ENCODE measurements around the gene MAGI1. TPM values are rescaled to one million over a fixed set of nuclear protein-coding genes. Genes with fewer than 3 reads are reported as not detected.
A peak's percentile ranks its signal among the peaks of the same experiment; 100 is the strongest.

Gene MAGI1
- total RNA-seq, 1 experiment from 2014 or later = 0.88 TPM

- no peak for DNase-seq (ENCODE audit: low read depth)
- in situ Hi-C loops (cut with HindIII; ENCODE audit: low pct_unique_long_range_greater_than_20kb, low sequenced_read_pairs) = no loop called here
Observed at GRCh38 chr3:65412588-65412987, 626.1 kb downstream of the MAGI1 start.

- in situ Hi-C loops (cut with HindIII; ENCODE audit: low pct_unique_long_range_greater_than_20kb, low sequenced_read_pairs) = no loop called here
- DNase-seq (ENCODE audit: low read depth) = no peak
Observed at GRCh38 chr3:65411367-65411766, 627.4 kb downstream of the MAGI1 start.

- no peak for DNase-seq (ENCODE audit: low read depth)
- in situ Hi-C loops (cut with HindIII; ENCODE audit: low pct_unique_long_range_greater_than_20kb, low sequenced_read_pairs) = no loop called here
Observed at GRCh38 chr3:65409176-65409569, 629.5 kb downstream of the MAGI1 start.

GRCh38 chr3:65408531-65409175 lies 630.1 kb downstream of the MAGI1 start:
- in situ Hi-C loops (cut with HindIII; ENCODE audit: low pct_unique_long_range_greater_than_20kb, low sequenced_read_pairs) = no loop called here
- DNase-seq (ENCODE audit: low read depth) = no peak

GRCh38 chr3:65406470-65406869 lies 632.2 kb downstream of the MAGI1 start:
- in situ Hi-C loops (cut with HindIII; ENCODE audit: low pct_unique_long_range_greater_than_20kb, low sequenced_read_pairs) = no loop called here
- no peak for DNase-seq (ENCODE audit: low read depth)

GRCh38 chr3:65402597-65402996 lies 636.1 kb downstream of the MAGI1 start:
- peak; percentile 18 for DNase-seq (ENCODE audit: low read depth)
- in situ Hi-C loops (cut with HindIII; ENCODE audit: low pct_unique_long_range_greater_than_20kb, low sequenced_read_pairs) = no loop called here

- in situ Hi-C loops (cut with HindIII; ENCODE audit: low pct_unique_long_range_greater_than_20kb, low sequenced_read_pairs) = no loop called here
- DNase-seq (ENCODE audit: low read depth) = no peak
Observed at GRCh38 chr3:65401359-65402305, 637.1 kb downstream of the MAGI1 start.

GRCh38 chr3:65400899-65401298 lies 637.8 kb downstream of the MAGI1 start:
- in situ Hi-C loops (cut with HindIII; ENCODE audit: low pct_unique_long_range_greater_than_20kb, low sequenced_read_pairs) = no loop called here
- no peak for DNase-seq (ENCODE audit: low read depth)

GRCh38 chr3:65398953-65399352 lies 639.8 kb downstream of the MAGI1 start:
- in situ Hi-C loops (cut with HindIII; ENCODE audit: low pct_unique_long_range_greater_than_20kb, low sequenced_read_pairs) = no loop called here
- no peak for DNase-seq (ENCODE audit: low read depth)

- in situ Hi-C loops (cut with HindIII; ENCODE audit: low pct_unique_long_range_greater_than_20kb, low sequenced_read_pairs) = no loop called here
- DNase-seq (ENCODE audit: low read depth) = no peak
Observed at GRCh38 chr3:65396078-65396477, 642.6 kb downstream of the MAGI1 start.

GRCh38 chr3:65391068-65391467 lies 647.6 kb downstream of the MAGI1 start:
- no peak for DNase-seq (ENCODE audit: low read depth)
- in situ Hi-C loops (cut with HindIII; ENCODE audit: low pct_unique_long_range_greater_than_20kb, low sequenced_read_pairs) = no loop called here

- in situ Hi-C loops (cut with HindIII; ENCODE audit: low pct_unique_long_range_greater_than_20kb, low sequenced_read_pairs) = no loop called here
- no peak for DNase-seq (ENCODE audit: low read depth)
Observed at GRCh38 chr3:65385805-65386204, 652.9 kb downstream of the MAGI1 start.

GRCh38 chr3:65381496-65382010 lies 657.2 kb downstream of the MAGI1 start:
- in situ Hi-C loops (cut with HindIII; ENCODE audit: low pct_unique_long_range_greater_than_20kb, low sequenced_read_pairs) = no loop called here
- DNase-seq (ENCODE audit: low read depth) = no peak

- in situ Hi-C loops (cut with HindIII; ENCODE audit: low pct_unique_long_range_greater_than_20kb, low sequenced_read_pairs) = no loop called here
- DNase-seq (ENCODE audit: low read depth) = no peak
Observed at GRCh38 chr3:65379223-65379622, 659.5 kb downstream of the MAGI1 start.

- in situ Hi-C loops (cut with HindIII; ENCODE audit: low pct_unique_long_range_greater_than_20kb, low sequenced_read_pairs) = no loop called here
- peak; percentile 1 for DNase-seq (ENCODE audit: low read depth)
Observed at GRCh38 chr3:65377637-65378036, 661.1 kb downstream of the MAGI1 start.

- in situ Hi-C loops (cut with HindIII; ENCODE audit: low pct_unique_long_range_greater_than_20kb, low sequenced_read_pairs) = no loop called here
- peak; percentile 6 for DNase-seq (ENCODE audit: low read depth)
Observed at GRCh38 chr3:65376426-65376825, 662.3 kb downstream of the MAGI1 start.

GRCh38 chr3:65371053-65371452 lies 667.7 kb downstream of the MAGI1 start:
- DNase-seq (ENCODE audit: low read depth) = no peak
- in situ Hi-C loops (cut with HindIII; ENCODE audit: low pct_unique_long_range_greater_than_20kb, low sequenced_read_pairs) = no loop called here

GRCh38 chr3:65368866-65369265 lies 669.9 kb downstream of the MAGI1 start:
- in situ Hi-C loops (cut with HindIII; ENCODE audit: low pct_unique_long_range_greater_than_20kb, low sequenced_read_pairs) = no loop called here

GRCh38 chr3:65362688-65363087 lies 676.0 kb downstream of the MAGI1 start:
- no peak for DNase-seq (ENCODE audit: low read depth)
- in situ Hi-C loops (cut with HindIII; ENCODE audit: low pct_unique_long_range_greater_than_20kb, low sequenced_read_pairs) = no loop called here

More at GRCh38 chr3:65368866-65369265, 669.9 kb downstream of the MAGI1 start:
- DNase-seq (ENCODE audit: low read depth) = no peak
